Skeletal muscle satellite cell (primary cell): Measurements from ENCODE around the gene D2HGDH.
"Not testable (repeated sequence)": the region's sequence is repeated elsewhere in the genome, so short reads cannot be mapped to it uniquely, and the experiment has no call there.

Source experiments
- H3K27me3 ChIP-seq: 2 replicates; pipeline ENCODE4 v1.7.0; 2013; ENCODE audit warnings: low read length; ENCODE audit not compliant: control insufficient read depth, insufficient read depth
- H3K36me3 ChIP-seq: 2 replicates; pipeline ENCODE4 v1.7.0; 2013; ENCODE audit warnings: mild to moderate bottlenecking, control low read depth, low read length; ENCODE audit not compliant: insufficient read depth
- H3K4me1 ChIP-seq: 2 replicates; pipeline ENCODE4 v1.7.0; 2013; ENCODE audit warnings: low read length; ENCODE audit not compliant: control insufficient read depth, insufficient read depth
- H3K4me2 ChIP-seq: 2 replicates; pipeline ENCODE4 v1.7.0; 2013; ENCODE audit warnings: mild to moderate bottlenecking, low read length
- H3K4me3 ChIP-seq: 2 replicates; pipeline ENCODE4 v1.7.0; 2013; ENCODE audit warnings: low read length
- H3K9ac ChIP-seq: 2 replicates; pipeline ENCODE4 v1.7.0; 2013; ENCODE audit warnings: mild to moderate bottlenecking, low read depth, low read length, moderate library complexity
- H3K9me3 ChIP-seq: replicated peaks from 2 replicates; pipeline ENCODE4 v1.7.0; 2013; ENCODE audit warnings: mild to moderate bottlenecking, control low read depth, low read length

Gene D2HGDH

GRCh38 chr2:241788572-241788971 is 54.1 kb downstream of the D2HGDH start:
- no peaks in the 10 kb centered on the region for H3K9me3 ChIP-seq
- H3K36me3 ChIP-seq = no peaks in the 10 kb centered on the region
- no peak overlapping the region for H3K4me3 ChIP-seq
- no peak overlapping the region for H3K4me2 ChIP-seq
- peaks cover 35% of the 10 kb centered on the region for H3K27me3 ChIP-seq
- H3K9ac ChIP-seq = no peak overlapping the region
- no peaks in the 10 kb centered on the region for H3K4me1 ChIP-seq

- H3K9ac ChIP-seq, H3K4me1 ChIP-seq, H3K9me3 ChIP-seq, H3K4me2 ChIP-seq, H3K4me3 ChIP-seq, H3K36me3 ChIP-seq: not testable (repeated sequence)
- H3K27me3 ChIP-seq = peaks cover 45% of the 10 kb centered on the region
Observed at GRCh38 chr2:241791385-241791784, 57.0 kb downstream of the D2HGDH start.

- no peaks in the 10 kb centered on the region for H3K4me1 ChIP-seq
- H3K4me2 ChIP-seq = no peak overlapping the region
- no peaks in the 10 kb centered on the region for H3K36me3 ChIP-seq
- H3K4me3 ChIP-seq = no peak overlapping the region
- no peak overlapping the region for H3K9ac ChIP-seq
- H3K9me3 ChIP-seq = no peaks in the 10 kb centered on the region
- peaks cover 45% of the 10 kb centered on the region for H3K27me3 ChIP-seq
Observed at GRCh38 chr2:241793385-241793784, 59.0 kb downstream of the D2HGDH start.

GRCh38 chr2:241794250-241794823 is 59.9 kb downstream of the D2HGDH start:
- no peaks in the 10 kb centered on the region for H3K4me1 ChIP-seq
- H3K9ac ChIP-seq = no peak overlapping the region
- H3K9me3 ChIP-seq = no peaks in the 10 kb centered on the region
- no peak overlapping the region for H3K4me2 ChIP-seq
- no peak overlapping the region for H3K4me3 ChIP-seq
- peaks cover 46% of the 10 kb centered on the region for H3K27me3 ChIP-seq
- H3K36me3 ChIP-seq = no peaks in the 10 kb centered on the region

GRCh38 chr2:241795021-241795999 is 60.9 kb downstream of the D2HGDH start:
- no peak overlapping the region for H3K4me2 ChIP-seq
- no peaks in the 10 kb centered on the region for H3K36me3 ChIP-seq
- no peaks in the 10 kb centered on the region for H3K9me3 ChIP-seq
- no peaks in the 10 kb centered on the region for H3K4me1 ChIP-seq
- no peak overlapping the region for H3K9ac ChIP-seq
- peaks cover 46% of the 10 kb centered on the region for H3K27me3 ChIP-seq
- no peak overlapping the region for H3K4me3 ChIP-seq

GRCh38 chr2:241796209-241796608 is 61.8 kb downstream of the D2HGDH start:
- no peak overlapping the region for H3K4me2 ChIP-seq
- H3K4me1 ChIP-seq = no peaks in the 10 kb centered on the region
- H3K27me3 ChIP-seq = peaks cover 37% of the 10 kb centered on the region
- H3K9me3 ChIP-seq = no peaks in the 10 kb centered on the region
- no peak overlapping the region for H3K9ac ChIP-seq
- no peak overlapping the region for H3K4me3 ChIP-seq
- no peaks in the 10 kb centered on the region for H3K36me3 ChIP-seq

- H3K4me2 ChIP-seq = no peak overlapping the region
- peaks cover 35% of the 10 kb centered on the region for H3K27me3 ChIP-seq
- H3K4me3 ChIP-seq = no peak overlapping the region
- H3K36me3 ChIP-seq = no peaks in the 10 kb centered on the region
- no peaks in the 10 kb centered on the region for H3K4me1 ChIP-seq
- H3K9ac ChIP-seq = no peak overlapping the region
- no peaks in the 10 kb centered on the region for H3K9me3 ChIP-seq
Observed at GRCh38 chr2:241796610-241797138, 62.2 kb downstream of the D2HGDH start.

- Histone ChIP-seq H3K9ac (no peak overlapping the region), H3K9me3 (no peaks in the 10 kb centered on the region), H3K4me1 (no peaks in the 10 kb centered on the region), H3K36me3 (no peaks in the 10 kb centered on the region), H3K27me3 (peaks cover 31% of the 10 kb centered on the region), H3K4me3 (no peak overlapping the region), H3K4me2 (no peak overlapping the region)
Observed at GRCh38 chr2:241797441-241798080, 63.1 kb downstream of the D2HGDH start.

- no peak overlapping the region for H3K4me3 ChIP-seq
- H3K36me3 ChIP-seq = no peaks in the 10 kb centered on the region
- no peak overlapping the region for H3K9ac ChIP-seq
- H3K27me3 ChIP-seq = peaks cover 37% of the 10 kb centered on the region
- H3K4me2 ChIP-seq = no peak overlapping the region
- peaks cover 2% of the 10 kb centered on the region for H3K4me1 ChIP-seq
- no peaks in the 10 kb centered on the region for H3K9me3 ChIP-seq
Observed at GRCh38 chr2:241798081-241798630, 63.7 kb downstream of the D2HGDH start.

GRCh38 chr2:241798631-241799521 is 64.4 kb downstream of the D2HGDH start:
- H3K9me3 ChIP-seq = no peaks in the 10 kb centered on the region
- no peaks in the 10 kb centered on the region for H3K36me3 ChIP-seq
- peaks cover 10% of the 10 kb centered on the region for H3K4me1 ChIP-seq
- peaks cover 39% of the 10 kb centered on the region for H3K27me3 ChIP-seq
- no peak overlapping the region for H3K4me3 ChIP-seq
- no peak overlapping the region for H3K4me2 ChIP-seq
- no peak overlapping the region for H3K9ac ChIP-seq
